Astrocyte (in vitro differentiated cells and primary cell): ENCODE measurements around the gene ANXA10.

Source experiments
- CTCF ChIP-seq: IDR thresholded peaks from 2 replicates; pipeline ENCODE4 v1.5.1; 2011; ENCODE audit warnings: low read depth, mild to moderate bottlenecking, inconsistent platforms, low read length, moderate library complexity; ENCODE audit not compliant: insufficient read depth
- EZH2 ChIP-seq: IDR thresholded peaks from 2 replicates; pipeline ENCODE4 v1.6.1; 2012; ENCODE audit warnings: mild to moderate bottlenecking, low read length, inconsistent platforms; ENCODE audit not compliant: insufficient read depth

GRCh38 chr4:168218645-168219044 is 126.3 kb downstream of the ANXA10 start:
- TF ChIP-seq CTCF (no peak), EZH2 (no peak)
